GM12891 (cell line): ENCODE results near the gene STH.
A peak's percentile ranks its signal among the peaks of the same experiment; 100 is the strongest.
"Not testable (repeated sequence)": the region's sequence is repeated elsewhere in the genome, so short reads cannot be mapped to it uniquely, and the experiment has no call there.

Experiments used
- DNase-seq: peaks from one replicate; pipeline ENCODE4 v3.0.0; 2011; ENCODE audit warnings: low spot score; ENCODE audit not compliant: insufficient read length
- FAIRE-seq: peaks from 2 replicates; lab custom pipeline; 2011; peaks lifted over from hg19 to GRCh38; lab: Jason Lieb, UNC
- PAX5 ChIP-seq: IDR thresholded peaks from 2 replicates; pipeline ENCODE4 v1.6.1; 2011; ENCODE audit warnings: low read length, moderate library complexity, mild to moderate bottlenecking; ENCODE audit not compliant: insufficient read depth, severe bottlenecking
- POLR2A ChIP-seq: IDR thresholded peaks from 2 replicates; pipeline ENCODE4 v1.6.1; 2011; ENCODE audit warnings: low read depth, low read length, control low read depth
- POLR2AphosphoS5 ChIP-seq: IDR thresholded peaks from 2 replicates; pipeline ENCODE4 v1.6.1; 2011; ENCODE audit warnings: low read depth, low read length, control low read depth
- POU2F2 ChIP-seq: IDR thresholded peaks from 2 replicates; pipeline ENCODE4 v1.6.1; 2011; ENCODE audit warnings: low read depth, mild to moderate bottlenecking, control low read depth, low read length, moderate library complexity
- SPI1 ChIP-seq: IDR thresholded peaks from 2 replicates; pipeline ENCODE4 v1.6.1; 2011; ENCODE audit warnings: low read depth, low read length, control low read depth
- TAF1 ChIP-seq: IDR thresholded peaks from 2 replicates; pipeline ENCODE4 v1.6.1; 2011; ENCODE audit warnings: low read depth, low read length, control low read depth

STH gene

GRCh38 chr17:46001390-46002310 lies 2.6 kb downstream of the STH start:
- TF ChIP-seq PAX5 (no peak), SPI1 (no peak), POLR2A (no peak), POU2F2 (no peak), TAF1 (no peak), POLR2AphosphoS5 (no peak)
- FAIRE-seq (no peak), DNase-seq (no peak)

- FAIRE-seq (peak; percentile 94), DNase-seq (peak; percentile 73)
- TF ChIP-seq PAX5 = no peak
- no peak for TF ChIP-seq POLR2AphosphoS5
- TF ChIP-seq POU2F2 = peak; percentile 28; the same call in 1 of the 2 replicates
- TF ChIP-seq POLR2A = no peak
- no peak for TF ChIP-seq TAF1
- 0 out of 2 replicates have a peak, but pooled peaks have one; percentile 13 for TF ChIP-seq SPI1
Measured at GRCh38 chr17:46002311-46002972, 3.4 kb downstream of the STH start.

GRCh38 chr17:46002973-46003316 lies 3.9 kb downstream of the STH start:
- no peak for DNase-seq
- TF ChIP-seq PAX5 (no peak), POLR2A (no peak), SPI1 (no peak), POU2F2 (no peak), TAF1 (no peak), POLR2AphosphoS5 (no peak)
- FAIRE-seq = no peak

- no peak for FAIRE-seq
- TF ChIP-seq SPI1 = no peak
- no peak for TF ChIP-seq POU2F2
- no peak for TF ChIP-seq POLR2A
- DNase-seq = no peak
Measured at GRCh38 chr17:46003907-46004748, 5.1 kb downstream of the STH start.

GRCh38 chr17:46006082-46006481 lies 7.0 kb downstream of the STH start:
- not testable (repeated sequence) for FAIRE-seq, DNase-seq

GRCh38 chr17:46007461-46007965 lies 8.5 kb downstream of the STH start:
- DNase-seq = no peak
- no peak for FAIRE-seq
- no peak for TF ChIP-seq TAF1
- no peak for TF ChIP-seq POLR2A
- no peak for TF ChIP-seq POU2F2
- no peak for TF ChIP-seq POLR2AphosphoS5
- TF ChIP-seq PAX5 = no peak
- TF ChIP-seq SPI1 = no peak

- no peak for FAIRE-seq
- DNase-seq = no peak
- TF ChIP-seq POU2F2 = no peak
- TF ChIP-seq POLR2AphosphoS5 = no peak
- no peak for TF ChIP-seq PAX5
- no peak for TF ChIP-seq POLR2A
- TF ChIP-seq TAF1 = no peak
- no peak for TF ChIP-seq SPI1
Measured at GRCh38 chr17:46008591-46008990, 9.5 kb downstream of the STH start.

- TF ChIP-seq TAF1 (no peak), POLR2AphosphoS5 (no peak), PAX5 (no peak), POLR2A (no peak), SPI1 (no peak), POU2F2 (no peak)
- FAIRE-seq (no peak), DNase-seq (no peak)
Measured at GRCh38 chr17:46009681-46010596, 10.9 kb downstream of the STH start.
